Measurements from ENCODE around the gene PITPNC1. TPM values are rescaled to one million over a fixed set of nuclear protein-coding genes. Genes with fewer than 3 reads are reported as not detected.

PITPNC1 gene
- total and polyA plus RNA-seq, 2 of the 13 experiments (the other 11 are each of a cell fraction or from before 2014, with no cell fraction given) = 4.1 to 5.7 TPM

DNA sequence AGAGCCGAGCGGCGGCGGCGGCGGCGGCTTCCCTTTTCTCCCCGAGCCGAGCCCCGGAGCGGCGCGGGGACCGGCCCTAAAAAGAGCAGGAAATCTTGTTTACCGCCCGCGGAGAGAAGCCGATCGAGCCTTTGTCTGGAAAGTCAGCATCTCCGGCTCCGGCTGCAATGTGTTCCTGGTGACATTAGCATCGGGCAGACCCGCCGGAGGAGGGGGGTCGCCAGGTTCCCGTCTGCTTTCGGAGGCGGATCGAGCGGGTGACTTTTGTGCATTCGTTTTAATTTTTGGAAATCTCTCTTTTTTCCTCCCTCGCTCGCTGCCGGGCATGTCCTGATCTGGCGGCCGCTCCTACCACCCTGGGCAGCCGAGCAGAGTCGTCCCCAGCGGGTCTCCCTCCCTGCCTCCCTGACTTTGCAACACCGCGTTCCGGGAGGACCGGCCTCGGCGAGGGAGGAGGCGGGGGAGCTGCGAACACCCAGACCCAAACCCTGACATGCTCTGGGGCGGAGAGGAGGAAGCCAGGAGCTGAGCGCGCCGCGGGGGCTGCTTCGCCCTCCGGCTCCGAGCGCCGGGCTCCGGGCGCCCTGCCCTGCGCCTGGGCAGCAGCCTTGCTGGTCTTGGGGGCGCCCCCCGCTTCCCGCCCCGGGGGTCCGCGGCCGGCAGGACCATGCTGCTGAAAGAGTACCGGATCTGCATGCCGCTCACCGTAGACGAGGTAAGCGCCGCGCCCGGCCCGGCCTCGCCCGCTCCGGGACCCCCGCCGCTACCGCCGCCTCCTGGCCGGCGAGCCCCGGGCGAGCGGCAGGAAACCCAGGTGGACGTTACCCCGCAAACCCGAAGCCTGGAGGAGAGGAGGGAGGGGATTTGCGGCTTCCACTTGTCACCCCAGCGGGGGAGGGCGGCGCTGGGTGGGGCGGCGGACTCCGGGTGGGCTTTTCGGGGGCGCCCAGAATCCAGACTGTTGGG, 690 bp downstream of the PITPNC1 start (continued):
- TF ChIP-seq, protein P1, sequence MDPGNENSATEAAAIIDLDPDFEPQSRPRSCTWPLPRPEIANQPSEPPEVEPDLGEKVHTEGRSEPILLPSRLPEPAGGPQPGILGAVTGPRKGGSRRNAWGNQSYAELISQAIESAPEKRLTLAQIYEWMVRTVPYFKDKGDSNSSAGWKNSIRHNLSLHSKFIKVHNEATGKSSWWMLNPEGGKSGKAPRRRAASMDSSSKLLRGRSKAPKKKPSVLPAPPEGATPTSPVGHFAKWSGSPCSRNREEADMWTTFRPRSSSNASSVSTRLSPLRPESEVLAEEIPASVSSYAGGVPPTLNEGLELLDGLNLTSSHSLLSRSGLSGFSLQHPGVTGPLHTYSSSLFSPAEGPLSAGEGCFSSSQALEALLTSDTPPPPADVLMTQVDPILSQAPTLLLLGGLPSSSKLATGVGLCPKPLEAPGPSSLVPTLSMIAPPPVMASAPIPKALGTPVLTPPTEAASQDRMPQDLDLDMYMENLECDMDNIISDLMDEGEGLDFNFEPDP (CRISPR knock-in tag; conservative IDR thresholded peaks at IDR 0.05) = peak; percentile 81; the same call in 1 of the 2 replicates
- TF ChIP-seq ZNF749 (CRISPR knock-in tag; IDR thresholded peaks at IDR 0.05; ENCODE audit: borderline replicate concordance) (0 out of 2 replicates have a peak, but pooled peaks have one; percentile 30), ZNF550 (CRISPR knock-in tag; IDR thresholded peaks at IDR 0.05; ENCODE audit: borderline replicate concordance) (no peak), FOXC1 (CRISPR knock-in tag; IDR thresholded peaks at IDR 0.05; ENCODE audit: borderline replicate concordance) (peak; percentile 79; the same call in 1 of the 2 replicates), KDM4B (CRISPR knock-in tag; IDR thresholded peaks at IDR 0.05) (no peak)
- TF ChIP-seq, protein P2, sequence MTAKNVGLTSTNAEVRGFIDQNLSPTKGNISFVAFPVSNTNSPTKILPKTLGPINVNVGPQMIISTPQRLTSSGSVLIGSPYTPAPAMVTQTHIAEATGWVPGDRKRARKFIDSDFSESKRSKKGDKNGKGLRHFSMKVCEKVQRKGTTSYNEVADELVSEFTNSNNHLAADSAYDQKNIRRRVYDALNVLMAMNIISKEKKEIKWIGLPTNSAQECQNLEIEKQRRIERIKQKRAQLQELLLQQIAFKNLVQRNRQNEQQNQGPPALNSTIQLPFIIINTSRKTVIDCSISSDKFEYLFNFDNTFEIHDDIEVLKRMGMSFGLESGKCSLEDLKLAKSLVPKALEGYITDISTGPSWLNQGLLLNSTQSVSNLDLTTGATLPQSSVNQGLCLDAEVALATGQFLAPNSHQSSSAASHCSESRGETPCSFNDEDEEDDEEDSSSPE (CRISPR knock-in tag; IDR thresholded peaks at IDR 0.05) = peak; percentile 4; the same call in 1 of the 2 replicates
- TF ChIP-seq, protein P3, sequence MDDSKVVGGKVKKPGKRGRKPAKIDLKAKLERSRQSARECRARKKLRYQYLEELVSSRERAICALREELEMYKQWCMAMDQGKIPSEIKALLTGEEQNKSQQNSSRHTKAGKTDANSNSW (CRISPR knock-in tag; IDR thresholded peaks at IDR 0.05; ENCODE audit: borderline replicate concordance) = no peak; the same call in 1 of the 2 replicates
- TF ChIP-seq, protein P4, sequence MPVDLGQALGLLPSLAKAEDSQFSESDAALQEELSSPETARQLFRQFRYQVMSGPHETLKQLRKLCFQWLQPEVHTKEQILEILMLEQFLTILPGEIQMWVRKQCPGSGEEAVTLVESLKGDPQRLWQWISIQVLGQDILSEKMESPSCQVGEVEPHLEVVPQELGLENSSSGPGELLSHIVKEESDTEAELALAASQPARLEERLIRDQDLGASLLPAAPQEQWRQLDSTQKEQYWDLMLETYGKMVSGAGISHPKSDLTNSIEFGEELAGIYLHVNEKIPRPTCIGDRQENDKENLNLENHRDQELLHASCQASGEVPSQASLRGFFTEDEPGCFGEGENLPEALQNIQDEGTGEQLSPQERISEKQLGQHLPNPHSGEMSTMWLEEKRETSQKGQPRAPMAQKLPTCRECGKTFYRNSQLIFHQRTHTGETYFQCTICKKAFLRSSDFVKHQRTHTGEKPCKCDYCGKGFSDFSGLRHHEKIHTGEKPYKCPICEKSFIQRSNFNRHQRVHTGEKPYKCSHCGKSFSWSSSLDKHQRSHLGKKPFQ (CRISPR knock-in tag; IDR thresholded peaks at IDR 0.05; ENCODE audit: insufficient replicate concordance) = peak; percentile 23
